Stimulated activated CD4-positive, alpha-beta T cell treated with anti-CD3 and anti-CD28 coated beads, TNF-alpha, amount 100 ng/mL, for 24 hours (primary cell): ENCODE results near the gene B4GALT3.

Experiments used
- DNase-seq, 3 experiments: peaks; one replicate each; pipeline ENCODE4 v3.0.0-alpha.2; 2020; ENCODE audit warnings: low read depth in 3 of 3

The B4GALT3 gene

GRCh38 chr1:161206411-161207140 lies 29.3 kb upstream of the B4GALT3 start:
- DNase-seq: no peak

GRCh38 chr1:161201836-161202712 lies 24.8 kb upstream of the B4GALT3 start, which contains the start of gene NDUFS2:
NDUFS2 (plus strand) TSS chr1:161202367; CDS start chr1:161202386, 19 bp downstream.
- peak; percentile 94 to 95 (median 95) for DNase-seq

GRCh38 chr1:161200992-161201835 lies 23.9 kb upstream of the B4GALT3 start:
- DNase-seq: no peak

GRCh38 chr1:161200421-161200991 lies 23.2 kb upstream of the B4GALT3 start:
- DNase-seq: no peak

GRCh38 chr1:161199506-161200139 lies 22.3 kb upstream of the B4GALT3 start:
- DNase-seq: no peak

- DNase-seq: no peak
Observed at GRCh38 chr1:161198897-161199431, 21.7 kb upstream of the B4GALT3 start, which contains the start of gene ADAMTS4. ADAMTS4 (minus strand) TSS chr1:161199054; CDS start chr1:161198627, 427 bp downstream.

GRCh38 chr1:161198194-161198896 lies 21.0 kb upstream of the B4GALT3 start:
- DNase-seq: no peak

GRCh38 chr1:161197560-161198193 lies 20.4 kb upstream of the B4GALT3 start:
- no peak for DNase-seq

GRCh38 chr1:161196521-161197451 lies 19.5 kb upstream of the B4GALT3 start:
- no peak for DNase-seq

- DNase-seq: no peak
Observed at GRCh38 chr1:161196111-161196510, 18.8 kb upstream of the B4GALT3 start.

- DNase-seq: no peak
Observed at GRCh38 chr1:161195171-161195570, 17.9 kb upstream of the B4GALT3 start.

GRCh38 chr1:161193561-161194235 lies 16.4 kb upstream of the B4GALT3 start:
- DNase-seq: no peak

GRCh38 chr1:161192476-161193465 lies 15.5 kb upstream of the B4GALT3 start:
- peak in 2 of 3 experiments; percentile 51 to 54 for DNase-seq

GRCh38 chr1:161191971-161192370 lies 14.7 kb upstream of the B4GALT3 start:
- DNase-seq: no peak

GRCh38 chr1:161190962-161191521 lies 13.7 kb upstream of the B4GALT3 start:
- no peak for DNase-seq

- DNase-seq: no peak
Observed at GRCh38 chr1:161189036-161189435, 11.7 kb upstream of the B4GALT3 start.
